Stimulated activated CD4-positive, alpha-beta T cell treated with anti-CD3 and anti-CD28 coated beads, Interleukin-4, amount 100 ng/mL, for 1 hour (primary cell): ENCODE results near the gene KCNQ5.

Experiments used
- DNase-seq: peaks from one replicate; pipeline ENCODE4 v3.0.0-alpha.2; 2020

KCNQ5 gene

GRCh38 chr6:72642435-72642834 is 20.6 kb downstream of the KCNQ5 start:
- no peak for DNase-seq

- no peak for DNase-seq
Observed at GRCh38 chr6:72643214-72643613, 21.4 kb downstream of the KCNQ5 start.

DNA sequence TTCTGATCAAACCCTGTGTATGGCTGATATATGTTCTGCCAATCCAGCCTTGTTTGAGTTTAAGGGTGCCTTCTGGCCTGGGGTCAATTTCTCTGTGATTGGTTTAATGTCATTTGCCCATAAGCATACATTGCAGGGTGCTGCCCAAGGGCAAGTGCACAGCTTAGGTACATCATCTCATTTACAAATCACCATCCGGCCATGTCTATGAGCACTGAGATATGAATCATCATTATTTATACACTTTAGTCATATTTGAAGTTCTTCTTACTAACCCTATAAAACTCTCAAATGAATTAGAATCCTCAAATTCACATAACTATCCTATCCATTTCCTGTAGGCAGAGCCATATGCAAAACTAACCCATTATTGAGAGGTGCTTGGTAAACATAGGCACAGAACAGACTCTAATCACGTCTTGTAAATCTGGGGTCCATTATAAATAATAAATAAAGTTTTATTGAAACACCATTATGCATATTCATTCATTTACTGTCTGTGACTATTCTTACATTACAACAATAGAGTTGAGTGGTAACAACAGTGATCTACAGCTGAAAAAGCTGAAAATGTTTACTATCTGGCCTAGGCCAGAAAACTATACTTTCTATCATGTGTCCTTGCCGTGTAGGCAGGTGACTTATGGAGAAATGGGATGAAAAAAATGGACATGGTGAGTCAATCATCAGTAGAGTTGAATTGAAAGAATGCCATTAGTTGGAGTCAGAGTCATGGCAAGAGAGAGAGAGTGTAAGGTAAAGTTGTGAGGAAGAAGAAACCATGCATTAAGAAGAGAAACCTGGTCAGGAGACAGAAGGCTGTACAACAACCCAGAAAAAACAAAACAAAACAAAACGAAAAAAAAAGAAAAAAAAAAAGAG is 25.0 kb downstream of the KCNQ5 start:
- no peak for DNase-seq

- no peak for DNase-seq
Observed at GRCh38 chr6:72647489-72647888, 25.6 kb downstream of the KCNQ5 start.

DNA sequence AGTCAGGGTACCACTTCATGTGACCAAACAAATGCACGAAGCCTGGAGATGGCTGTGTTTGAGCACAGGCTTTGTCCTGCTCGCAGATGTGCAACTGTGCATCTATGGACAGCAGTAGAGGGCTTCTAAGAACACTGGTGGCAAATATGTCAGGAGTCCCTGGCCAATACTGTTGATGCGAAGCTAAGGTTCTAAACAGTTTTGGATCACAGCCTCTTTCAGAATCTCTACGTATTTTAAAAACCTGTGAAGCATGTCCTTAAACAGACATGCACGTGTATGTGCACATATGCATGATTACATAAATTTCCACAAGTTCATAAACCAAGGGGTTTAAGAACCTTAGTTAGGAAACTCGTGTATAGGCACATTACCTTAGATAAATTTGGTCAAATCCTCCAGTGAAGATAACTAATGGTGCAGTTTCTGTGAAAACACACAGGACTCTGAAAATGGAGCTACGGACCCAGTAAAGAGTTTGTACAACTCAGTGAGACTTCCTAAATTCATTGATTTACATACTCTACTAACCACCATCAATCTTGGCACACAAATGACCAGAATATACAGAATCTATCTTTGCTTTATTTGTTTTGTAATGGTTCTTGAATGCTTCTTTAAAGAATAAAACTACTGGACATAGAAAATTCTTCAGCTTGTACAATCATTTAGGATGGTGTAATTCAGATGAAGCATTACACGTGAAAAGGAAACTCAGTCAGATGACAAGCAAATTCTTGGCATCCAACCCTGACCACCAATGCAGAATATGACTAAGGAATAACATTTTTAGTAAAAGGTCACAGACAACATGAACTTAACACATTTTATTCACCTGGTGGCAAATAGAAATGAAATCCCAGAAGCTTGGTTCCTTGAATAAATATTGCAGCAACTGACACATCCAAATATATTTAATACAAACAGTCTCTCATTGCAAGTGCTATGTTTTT is 27.4 kb downstream of the KCNQ5 start:
- DNase-seq = no peak

DNA sequence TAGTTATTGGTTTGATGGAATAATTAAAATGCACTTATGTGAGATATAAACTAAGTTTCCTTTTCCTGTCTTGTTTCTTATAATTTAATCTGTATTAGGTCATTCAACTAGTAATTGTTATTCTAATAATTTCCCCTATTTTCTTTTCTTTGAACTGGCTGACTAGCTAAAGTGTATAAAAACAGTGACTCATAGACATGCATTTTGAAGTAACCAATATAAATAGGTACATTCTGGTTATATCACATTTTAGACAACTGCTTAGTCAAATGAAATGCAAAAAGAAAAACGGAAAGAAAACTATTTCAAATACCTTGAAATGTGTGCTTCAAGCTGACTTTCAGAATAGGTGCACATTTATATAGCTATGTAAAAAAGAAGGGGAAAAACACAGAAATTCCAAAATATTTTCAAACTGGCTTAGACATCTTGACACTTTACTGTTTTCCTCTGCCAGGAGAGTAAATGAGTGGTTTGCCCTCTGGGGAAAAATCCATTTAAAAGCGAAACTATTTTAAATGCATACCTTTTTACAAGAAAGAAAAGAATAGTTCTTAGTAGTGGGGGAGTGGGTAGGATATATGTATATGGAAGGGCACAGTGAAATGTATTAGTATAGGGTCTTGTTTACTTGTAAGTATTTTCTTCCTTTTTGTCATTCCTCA is 28.3 kb downstream of the KCNQ5 start:
- DNase-seq = no peak

DNA sequence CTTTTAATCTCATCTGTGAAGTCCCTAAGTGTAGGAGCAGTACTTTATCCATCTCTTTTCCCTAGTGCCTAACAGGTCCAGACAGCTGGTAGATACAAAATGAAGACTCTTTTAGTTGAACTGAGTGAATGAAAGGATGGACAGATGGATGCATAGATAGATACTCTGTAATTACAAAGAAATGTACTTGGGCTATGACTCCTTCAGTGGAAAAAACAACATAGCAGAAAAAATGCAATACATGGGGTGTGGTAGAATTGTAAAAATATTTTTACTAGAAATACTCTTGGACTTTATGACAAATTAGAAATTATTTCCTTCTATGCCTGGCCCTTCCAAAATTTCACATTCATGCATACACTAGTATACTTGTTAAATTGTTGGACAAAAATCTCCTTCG is 29.3 kb downstream of the KCNQ5 start:
- no peak for DNase-seq

DNA sequence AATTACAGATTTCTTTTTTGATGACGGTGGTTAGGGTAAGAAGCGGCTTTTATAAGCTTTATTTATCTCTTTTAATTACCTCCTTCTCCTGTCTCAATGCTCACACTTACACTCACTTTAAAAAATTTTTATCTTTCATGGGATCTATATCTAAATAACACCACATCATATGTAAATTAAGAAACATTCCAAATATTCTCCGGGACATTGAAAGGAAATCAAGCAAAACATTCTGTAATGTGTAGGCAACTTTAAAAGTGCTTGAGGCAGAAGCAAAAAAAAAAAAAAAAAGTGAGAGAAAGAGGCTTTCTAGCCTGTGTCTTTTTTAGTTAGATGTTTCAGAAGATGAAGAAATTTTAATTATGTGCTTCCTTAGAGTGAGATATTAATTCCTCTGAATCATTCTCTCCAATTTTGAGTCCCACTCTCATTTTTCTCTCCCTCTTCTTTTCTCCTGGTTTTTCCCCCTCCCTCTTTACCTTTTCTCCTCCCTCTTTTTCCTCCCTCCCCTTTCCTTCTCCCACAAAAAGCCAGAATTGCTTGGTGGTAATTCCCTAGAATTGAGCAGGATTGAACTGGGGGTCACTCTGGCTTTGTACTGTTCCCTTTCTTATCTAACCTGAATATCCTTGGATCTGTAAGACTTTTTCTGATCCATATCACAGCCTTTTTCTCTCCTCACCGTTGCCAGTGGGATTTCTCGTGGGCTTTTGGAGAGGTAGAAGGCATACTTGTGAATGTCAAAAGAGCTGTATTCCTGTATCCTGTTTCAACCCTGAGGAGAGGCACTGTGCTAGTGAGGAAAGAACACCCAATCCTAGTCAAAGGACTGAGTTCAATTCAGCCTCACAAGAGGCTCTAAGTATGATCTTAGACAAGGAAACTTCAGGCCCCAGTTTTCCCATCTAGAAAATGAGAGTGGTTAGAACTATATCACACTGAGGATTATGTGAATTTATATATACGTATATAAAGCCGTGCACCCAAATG is 30.4 kb downstream of the KCNQ5 start:
- no peak for DNase-seq

DNA sequence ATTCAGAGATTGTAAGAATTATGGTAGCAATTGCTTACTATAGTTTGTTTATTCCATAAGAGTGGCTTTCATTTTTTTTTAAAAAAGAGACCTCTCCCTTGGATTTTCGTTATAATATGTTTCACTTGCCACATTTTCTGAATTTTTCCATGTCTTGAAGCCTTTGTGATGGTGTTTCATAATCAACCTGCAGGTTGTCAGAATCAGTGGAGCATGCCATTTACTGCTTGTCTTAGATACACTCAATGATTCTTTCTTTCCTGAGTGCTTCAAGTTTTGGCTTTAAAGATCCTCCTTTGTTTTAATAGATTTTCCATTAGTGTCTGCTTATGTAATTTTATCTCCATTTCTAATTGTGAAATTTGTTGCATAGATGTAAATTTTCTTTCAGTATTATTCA is 31.2 kb downstream of the KCNQ5 start:
- DNase-seq = no peak

DNA sequence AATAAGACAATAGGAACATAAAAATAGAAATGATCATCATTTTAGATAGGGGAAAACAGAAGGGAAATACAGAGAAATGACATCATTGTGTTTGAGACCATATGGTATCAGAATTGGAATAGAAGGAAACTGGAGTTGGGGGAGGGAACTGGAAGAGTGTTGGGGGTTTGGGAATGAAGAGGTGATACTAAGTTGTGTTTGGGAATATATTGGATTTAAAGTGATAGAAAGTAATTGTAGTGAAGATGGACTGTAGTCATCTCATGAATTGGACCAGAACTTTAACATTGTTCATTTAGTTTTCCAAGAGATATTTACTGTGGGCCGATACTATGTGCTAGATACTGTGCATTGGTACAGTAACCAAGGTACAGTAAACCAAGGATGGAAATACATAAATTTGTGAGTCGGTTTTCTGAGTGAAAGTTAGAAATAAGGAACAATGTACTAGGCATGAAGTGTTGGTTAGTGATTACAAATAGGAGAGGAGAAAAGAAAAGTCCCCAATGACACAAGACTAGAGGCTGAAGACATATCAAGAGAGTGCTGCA is 32.3 kb downstream of the KCNQ5 start:
- DNase-seq = no peak

GRCh38 chr6:72657407-72658197 is 35.7 kb downstream of the KCNQ5 start:
- no peak for DNase-seq

GRCh38 chr6:72659754-72660153 is 37.9 kb downstream of the KCNQ5 start:
- DNase-seq = no peak

DNA sequence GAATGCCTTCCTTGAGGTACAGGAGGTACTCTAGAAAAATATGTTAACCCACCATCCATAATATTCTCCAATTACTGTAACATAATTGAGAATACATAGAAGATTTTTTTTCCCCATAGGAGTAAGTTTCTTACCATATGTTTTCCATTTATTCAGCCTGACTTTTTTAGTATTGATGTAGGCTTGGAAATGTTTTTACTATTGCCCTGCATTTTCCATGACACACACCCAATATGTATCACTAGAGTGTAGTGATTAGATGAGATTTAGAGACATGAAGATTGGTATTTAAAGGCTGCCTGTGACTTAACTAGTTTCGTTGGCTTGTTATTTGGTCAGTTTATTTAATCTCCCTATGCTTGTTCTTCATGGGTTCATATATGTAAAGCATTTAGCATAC is 39.5 kb downstream of the KCNQ5 start:
- DNase-seq = no peak

DNA sequence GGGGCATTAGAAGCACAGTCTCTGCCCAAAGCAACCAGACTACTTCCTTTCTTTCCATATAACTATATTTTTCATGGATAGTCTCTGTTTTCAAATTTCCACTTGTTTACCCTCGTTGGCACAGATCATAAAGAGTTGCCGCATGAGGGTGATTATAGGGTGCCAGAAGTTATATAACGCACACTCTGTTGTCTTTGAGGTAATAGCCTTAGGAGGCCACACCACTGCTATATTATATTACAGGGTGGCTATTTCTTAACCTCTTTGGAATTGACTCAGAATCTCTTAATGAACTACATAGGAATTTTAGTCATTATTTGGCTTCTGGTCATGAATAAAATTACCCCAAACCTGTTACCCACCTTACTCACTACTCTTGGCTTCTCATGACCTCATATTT is 43.7 kb downstream of the KCNQ5 start:
- DNase-seq = no peak

DNA sequence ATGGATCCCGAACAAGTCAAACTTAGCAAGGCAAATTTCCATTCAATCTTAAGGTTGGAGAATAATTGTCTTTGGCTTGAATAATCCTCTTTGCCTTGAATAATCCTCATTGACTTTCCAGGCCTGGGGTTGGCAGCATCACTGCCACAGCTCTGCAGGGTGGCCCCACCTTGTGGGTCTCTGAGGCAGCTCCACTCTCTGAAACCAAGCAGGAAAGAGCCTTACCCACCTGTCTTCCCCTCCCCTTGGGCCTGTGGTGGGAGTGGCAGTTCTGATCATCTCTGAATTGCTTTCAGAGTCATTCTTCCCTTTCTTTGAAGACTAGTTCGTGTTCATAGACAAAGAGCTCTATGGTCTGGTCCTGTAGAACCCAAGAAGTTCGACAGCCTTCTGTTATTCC is 47.5 kb downstream of the KCNQ5 start:
- no peak for DNase-seq

- no peak for DNase-seq
Observed at GRCh38 chr6:72672906-72673305, 51.0 kb downstream of the KCNQ5 start.

- DNase-seq = no peak
Observed at GRCh38 chr6:72674842-72675241, 53.0 kb downstream of the KCNQ5 start.

DNA sequence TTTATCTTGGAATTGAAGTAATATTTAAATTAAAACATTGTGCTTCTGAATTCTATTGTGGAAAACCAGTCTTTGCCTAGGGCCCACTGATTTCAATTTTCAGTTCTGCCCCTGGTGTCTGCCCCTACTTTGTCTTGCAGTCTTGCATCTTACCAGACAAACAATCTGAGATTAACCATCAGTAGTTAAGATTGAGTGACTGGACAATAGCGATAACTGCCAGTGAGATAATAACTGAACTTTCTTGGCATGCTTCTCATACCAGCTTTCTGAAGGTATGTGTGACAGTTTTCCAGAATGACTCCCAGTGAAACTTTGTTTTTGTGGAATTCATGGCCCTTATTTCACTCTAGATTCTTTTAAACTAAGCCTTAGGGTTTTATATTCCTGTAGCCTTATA is 53.5 kb downstream of the KCNQ5 start:
- DNase-seq = no peak

GRCh38 chr6:72676995-72677394 is 55.1 kb downstream of the KCNQ5 start:
- no peak for DNase-seq

- no peak for DNase-seq
Observed at GRCh38 chr6:72677740-72678139, 55.9 kb downstream of the KCNQ5 start.

DNA sequence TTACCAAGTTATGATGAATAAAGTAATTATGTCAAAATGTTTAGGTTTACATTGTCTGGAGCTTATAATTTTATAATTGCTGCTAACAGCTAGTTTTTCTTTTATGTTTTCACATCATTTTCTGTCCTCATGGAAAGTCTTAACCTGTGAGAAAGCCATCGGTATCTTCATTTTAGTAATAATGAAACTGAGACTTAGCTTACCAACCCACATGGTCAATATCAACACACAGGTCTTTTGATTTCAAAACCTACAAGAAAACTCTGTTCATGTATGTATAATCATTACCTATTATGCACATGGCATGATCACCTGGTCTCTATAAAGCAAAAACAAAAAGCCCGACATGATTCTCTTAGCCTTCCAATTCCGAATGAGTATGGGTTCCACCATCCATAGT is 61.9 kb downstream of the KCNQ5 start:
- no peak for DNase-seq
